Ishikawa (cell line): ENCODE measurements around the gene SHH.

Source experiments
- CEBPB ChIP-seq: IDR thresholded peaks from 2 replicates; pipeline ENCODE4 v1.6.1; 2012
- CREB1 ChIP-seq: IDR thresholded peaks from 2 replicates; pipeline ENCODE4 v1.6.1; 2012; ENCODE audit warnings: low read depth
- EGR1 ChIP-seq: IDR thresholded peaks from 2 replicates; pipeline ENCODE4 v1.6.1; 2012
- EP300 ChIP-seq: IDR thresholded peaks from 2 replicates; pipeline ENCODE4 v1.6.1; 2012; ENCODE audit warnings: borderline replicate concordance
- FOXM1 ChIP-seq: IDR thresholded peaks from 2 replicates; pipeline ENCODE4 v1.6.1; 2012; ENCODE audit warnings: low read depth, borderline replicate concordance
- NFIC ChIP-seq: IDR thresholded peaks from 2 replicates; pipeline ENCODE4 v1.6.1; 2012
- RAD21 ChIP-seq: IDR thresholded peaks from 2 replicates; pipeline ENCODE4 v1.6.1; 2012; ENCODE audit warnings: low read depth
- TAF1 ChIP-seq: IDR thresholded peaks from 2 replicates; pipeline ENCODE4 v1.6.1; 2012; ENCODE audit warnings: low read depth, mild to moderate bottlenecking
- TCF12 ChIP-seq: IDR thresholded peaks from 2 replicates; pipeline ENCODE4 v1.6.1; 2012; ENCODE audit warnings: low read depth
- TEAD4 ChIP-seq: IDR thresholded peaks from 2 replicates; pipeline ENCODE4 v1.6.1; 2012
- USF1 ChIP-seq: IDR thresholded peaks from 2 replicates; pipeline ENCODE4 v1.6.1; 2012
- YY1 ChIP-seq: IDR thresholded peaks from 2 replicates; pipeline ENCODE4 v1.6.1; 2012; ENCODE audit warnings: low read depth
- ZBTB7A ChIP-seq: IDR thresholded peaks from 2 replicates; pipeline ENCODE4 v1.6.1; 2012; ENCODE audit warnings: low read depth
- TF ChIP-seq, protein P1 (sequence below): IDR thresholded peaks from 2 replicates; pipeline ENCODE4 v1.6.1; 2012
- TF ChIP-seq, protein P2 (sequence below): IDR thresholded peaks from 2 replicates; pipeline ENCODE4 v1.6.1; 2012; ENCODE audit warnings: low read depth, mild to moderate bottlenecking

Gene SHH

GRCh38 chr7:155769701-155770100 lies 42.6 kb downstream of the SHH start:
- TF ChIP-seq, protein P1, sequence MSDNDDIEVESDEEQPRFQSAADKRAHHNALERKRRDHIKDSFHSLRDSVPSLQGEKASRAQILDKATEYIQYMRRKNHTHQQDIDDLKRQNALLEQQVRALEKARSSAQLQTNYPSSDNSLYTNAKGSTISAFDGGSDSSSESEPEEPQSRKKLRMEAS: no peak
- TF ChIP-seq USF1 (no peak), TAF1 (no peak)

GRCh38 chr7:155766966-155767916 lies 45.0 kb downstream of the SHH start:
- TF ChIP-seq CREB1 (no peak), EGR1 (no peak), EP300 (no peak), NFIC (no peak), RAD21 (no peak), TAF1 (no peak), YY1 (no peak), CEBPB (no peak), USF1 (no peak), TEAD4 (no peak), ZBTB7A (no peak), FOXM1 (no peak), TCF12 (no peak)
- TF ChIP-seq, protein P1: no peak
- TF ChIP-seq, protein P2, sequence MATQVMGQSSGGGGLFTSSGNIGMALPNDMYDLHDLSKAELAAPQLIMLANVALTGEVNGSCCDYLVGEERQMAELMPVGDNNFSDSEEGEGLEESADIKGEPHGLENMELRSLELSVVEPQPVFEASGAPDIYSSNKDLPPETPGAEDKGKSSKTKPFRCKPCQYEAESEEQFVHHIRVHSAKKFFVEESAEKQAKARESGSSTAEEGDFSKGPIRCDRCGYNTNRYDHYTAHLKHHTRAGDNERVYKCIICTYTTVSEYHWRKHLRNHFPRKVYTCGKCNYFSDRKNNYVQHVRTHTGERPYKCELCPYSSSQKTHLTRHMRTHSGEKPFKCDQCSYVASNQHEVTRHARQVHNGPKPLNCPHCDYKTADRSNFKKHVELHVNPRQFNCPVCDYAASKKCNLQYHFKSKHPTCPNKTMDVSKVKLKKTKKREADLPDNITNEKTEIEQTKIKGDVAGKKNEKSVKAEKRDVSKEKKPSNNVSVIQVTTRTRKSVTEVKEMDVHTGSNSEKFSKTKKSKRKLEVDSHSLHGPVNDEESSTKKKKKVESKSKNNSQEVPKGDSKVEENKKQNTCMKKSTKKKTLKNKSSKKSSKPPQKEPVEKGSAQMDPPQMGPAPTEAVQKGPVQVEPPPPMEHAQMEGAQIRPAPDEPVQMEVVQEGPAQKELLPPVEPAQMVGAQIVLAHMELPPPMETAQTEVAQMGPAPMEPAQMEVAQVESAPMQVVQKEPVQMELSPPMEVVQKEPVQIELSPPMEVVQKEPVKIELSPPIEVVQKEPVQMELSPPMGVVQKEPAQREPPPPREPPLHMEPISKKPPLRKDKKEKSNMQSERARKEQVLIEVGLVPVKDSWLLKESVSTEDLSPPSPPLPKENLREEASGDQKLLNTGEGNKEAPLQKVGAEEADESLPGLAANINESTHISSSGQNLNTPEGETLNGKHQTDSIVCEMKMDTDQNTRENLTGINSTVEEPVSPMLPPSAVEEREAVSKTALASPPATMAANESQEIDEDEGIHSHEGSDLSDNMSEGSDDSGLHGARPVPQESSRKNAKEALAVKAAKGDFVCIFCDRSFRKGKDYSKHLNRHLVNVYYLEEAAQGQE: no peak

- TF ChIP-seq TEAD4 (no peak), YY1 (no peak), TAF1 (no peak), FOXM1 (no peak), CEBPB (no peak), EP300 (no peak), TCF12 (no peak), EGR1 (no peak), ZBTB7A (no peak), CREB1 (no peak), RAD21 (no peak), USF1 (no peak), NFIC (no peak)
- TF ChIP-seq, protein P2: no peak
- TF ChIP-seq, protein P1: no peak
These were observed 45.9 kb downstream of the SHH start for GRCh38 chr7:155766386-155766785.

- TF ChIP-seq, protein P1: no peak
- TF ChIP-seq, protein P2: no peak
- TF ChIP-seq FOXM1 (no peak), TEAD4 (no peak), EGR1 (no peak), CEBPB (no peak), ZBTB7A (no peak), RAD21 (no peak)
These were observed 46.8 kb downstream of the SHH start for GRCh38 chr7:155765458-155765857.
